Mesenchymal stem cell (in vitro differentiated cells and primary cell): Measurements from ENCODE around the gene ADAMTS17.

Experiments used
- DNase-seq: peaks from one replicate; pipeline ENCODE4 v3.0.0-alpha.2; 2013
- H2AFZ ChIP-seq: one replicate; pipeline ENCODE4 v1.6.1; 2013; ENCODE audit warnings: low read depth, mild to moderate bottlenecking, control low read depth, inconsistent platforms, low read length, moderate library complexity
- H2AK5ac ChIP-seq: 2 replicates; pipeline ENCODE4 v1.6.1; 2013; ENCODE audit warnings: low read length, moderate library complexity, mild to moderate bottlenecking, inconsistent platforms; ENCODE audit not compliant: severe bottlenecking
- H2BK120ac ChIP-seq: one replicate; pipeline ENCODE4 v1.6.1; 2013; ENCODE audit warnings: low read depth, mild to moderate bottlenecking, inconsistent platforms, low read length, moderate library complexity
- H2BK12ac ChIP-seq, 2 experiments: one replicate each; pipeline ENCODE4 v1.6.1; 2013; ENCODE audit warnings: inconsistent platforms in 2 of 2, low read length in 2 of 2, mild to moderate bottlenecking in 2 of 2, moderate library complexity in 2 of 2, control low read depth in 1 of 2
- H2BK15ac ChIP-seq: one replicate; pipeline ENCODE4 v1.6.1; 2013; ENCODE audit warnings: mild to moderate bottlenecking, low read depth, inconsistent platforms; ENCODE audit not compliant: poor library complexity, severe bottlenecking
- H2BK5ac ChIP-seq: 2 replicates; pipeline ENCODE4 v1.6.1; 2013; ENCODE audit warnings: low read depth, mild to moderate bottlenecking, low read length, control low read depth, inconsistent platforms; ENCODE audit not compliant: poor library complexity, severe bottlenecking
- H3K14ac ChIP-seq, 2 experiments: one replicate each; pipeline ENCODE4 v1.6.1; 2013; ENCODE audit warnings: inconsistent platforms in 2 of 2, low read length in 2 of 2, control low read depth in 1 of 2, mild to moderate bottlenecking in 1 of 2, moderate library complexity in 1 of 2
- H3K18ac ChIP-seq, 2 experiments: one replicate each; pipeline ENCODE4 v1.6.1; 2013; ENCODE audit warnings: inconsistent platforms in 2 of 2, low read length in 2 of 2, control low read depth in 1 of 2, low read depth in 1 of 2, mild to moderate bottlenecking in 1 of 2
- H3K23ac ChIP-seq, 2 experiments: one replicate each; pipeline ENCODE4 v1.6.1; 2013; ENCODE audit warnings: inconsistent platforms in 2 of 2, low read length in 2 of 2, mild to moderate bottlenecking in 2 of 2, moderate library complexity in 2 of 2, control low read depth in 1 of 2
- H3K27ac ChIP-seq: 2 replicates; pipeline ENCODE4 v1.5.1; 2013; ENCODE audit warnings: mild to moderate bottlenecking, moderate library complexity, low read length, control low read depth, inconsistent platforms; ENCODE audit not compliant: poor library complexity, severe bottlenecking
- H3K27me3 ChIP-seq, 2 experiments: 2 replicates each; pipeline versions ENCODE4 v1.6.1 to v1.7.0; 2013; ENCODE audit warnings: low read length in 2 of 2, mild to moderate bottlenecking in 2 of 2, moderate library complexity in 2 of 2, control low read depth in 1 of 2, inconsistent platforms in 1 of 2; ENCODE audit not compliant: control insufficient read depth in 1 of 2, insufficient read depth in 1 of 2
- H3K36me3 ChIP-seq, 2 experiments: 2 replicates each; pipeline versions ENCODE4 v1.6.1 to v1.7.0; 2013; ENCODE audit warnings: low read length in 2 of 2, control low read depth in 1 of 2, inconsistent platforms in 1 of 2, low read depth in 1 of 2, mild to moderate bottlenecking in 1 of 2; ENCODE audit not compliant: insufficient read depth in 2 of 2, control insufficient read depth in 1 of 2
- H3K4ac ChIP-seq, 2 experiments: one replicate each; pipeline ENCODE4 v1.6.1; 2013; ENCODE audit warnings: inconsistent platforms in 2 of 2, low read length in 2 of 2, mild to moderate bottlenecking in 2 of 2, moderate library complexity in 2 of 2, control low read depth in 1 of 2, low read depth in 1 of 2
- H3K4me1 ChIP-seq: 2 replicates; pipeline ENCODE4 v1.6.1; 2013; ENCODE audit warnings: low read depth, low read length, control low read depth; ENCODE audit not compliant: control insufficient read depth, insufficient read depth
- H3K4me2 ChIP-seq: 2 replicates; pipeline ENCODE4 v1.6.1; 2013; ENCODE audit warnings: low read length, mild to moderate bottlenecking, inconsistent platforms; ENCODE audit not compliant: poor library complexity, severe bottlenecking
- H3K4me3 ChIP-seq, 2 experiments: 2 replicates each; pipeline versions ENCODE4 v1.5.1 to v1.7.0; 2013; ENCODE audit warnings: low read length in 2 of 2, mild to moderate bottlenecking in 2 of 2, control low read depth in 1 of 2, low read depth in 1 of 2; ENCODE audit not compliant: insufficient read depth in 1 of 2
- H3K79me1 ChIP-seq: replicated peaks from 2 replicates; pipeline ENCODE4 v1.6.1; 2013; ENCODE audit warnings: mild to moderate bottlenecking, control low read depth, low read length, inconsistent platforms; ENCODE audit not compliant: poor library complexity, severe bottlenecking
- H3K9ac ChIP-seq: 2 replicates; pipeline ENCODE4 v1.7.0; 2013; ENCODE audit warnings: mild to moderate bottlenecking, low read length, moderate library complexity
- H3K9me3 ChIP-seq: 2 replicates; pipeline ENCODE4 v1.7.0; 2013; ENCODE audit warnings: mild to moderate bottlenecking, low read length; ENCODE audit not compliant: control insufficient read depth
- H4K8ac ChIP-seq: one replicate; pipeline ENCODE4 v1.6.1; 2013; ENCODE audit warnings: inconsistent platforms, mild to moderate bottlenecking, low read length, moderate library complexity
- H4K91ac ChIP-seq: one replicate; pipeline ENCODE4 v1.6.1; 2013; ENCODE audit warnings: mild to moderate bottlenecking, low read length, inconsistent platforms
- WGBS: methylation state at CpG from one replicate; pipeline ENCODE4 v1.1.7; 2013; ENCODE audit warnings: mixed read lengths; 5-methylcytosine and 5-hydroxymethylcytosine counted together

ADAMTS17 gene

GRCh38 chr15:99992611-99993231, 349.1 kb downstream of the ADAMTS17 start:
- Histone ChIP-seq H3K4me2 (no peak overlapping the region), H3K36me3 (no peaks in the 10 kb centered on the region), H3K79me1 (no peaks in the 10 kb centered on the region), H4K8ac (no peak overlapping the region), H3K23ac (no peak overlapping the region), H2BK15ac (no peak overlapping the region), H3K9ac (no peak overlapping the region), H2BK5ac (no peak overlapping the region), H2BK12ac (no peak overlapping the region), H3K27ac (no peak overlapping the region), H3K4me3 (no peak overlapping the region), H2AFZ (no peak overlapping the region), H3K9me3 (peaks cover 9% of the 10 kb centered on the region), H4K91ac (no peak overlapping the region), H3K27me3 (peaks cover 0 to 5% of the 10 kb centered on the region in 2 experiments), H2BK120ac (no peak overlapping the region), H3K14ac (no peak overlapping the region), H3K4ac (no peak overlapping the region), H3K18ac (no peak overlapping the region), H3K4me1 (peaks cover 2% of the 10 kb centered on the region), H2AK5ac (no peak overlapping the region)
- no peak for DNase-seq
- 92% methylated on average over 29 of the region's 29 CpGs for WGBS

- Histone ChIP-seq H3K4me2 (no peak overlapping the region), H3K9me3 (peaks cover 9% of the 10 kb centered on the region), H2BK120ac (no peak overlapping the region), H3K4ac (no peak overlapping the region), H3K4me3 (no peak overlapping the region), H3K27ac (no peak overlapping the region), H3K4me1 (peaks cover 2% of the 10 kb centered on the region), H2AFZ (no peak overlapping the region), H3K27me3 (peaks cover 0 to 3% of the 10 kb centered on the region in 2 experiments), H3K14ac (no peak overlapping the region), H3K23ac (no peak overlapping the region), H3K79me1 (no peaks in the 10 kb centered on the region), H4K8ac (no peak overlapping the region), H2BK12ac (no peak overlapping the region), H3K36me3 (no peaks in the 10 kb centered on the region), H2AK5ac (no peak overlapping the region), H3K9ac (no peak overlapping the region), H3K18ac (no peak overlapping the region), H4K91ac (peak overlapping the region; percentile 15), H2BK5ac (no peak overlapping the region), H2BK15ac (no peak overlapping the region)
- no peak for DNase-seq
- 95% methylated on average over 9 of the region's 9 CpGs for WGBS
Measured at GRCh38 chr15:99989095-99989494, 352.7 kb downstream of the ADAMTS17 start.

GRCh38 chr15:99987701-99988100, 354.1 kb downstream of the ADAMTS17 start:
- peaks cover 0 to 7% of the 10 kb centered on the region in 2 experiments for H3K27me3 ChIP-seq
- no peak overlapping the region for H3K23ac ChIP-seq
- no peak overlapping the region for H3K9ac ChIP-seq
- H2AK5ac ChIP-seq = no peak overlapping the region
- no peak overlapping the region for H3K14ac ChIP-seq
- no peak overlapping the region for H2BK12ac ChIP-seq
- no peaks in the 10 kb centered on the region for H3K36me3 ChIP-seq
- WGBS = 60% methylated on average over 2 of the region's 3 CpGs
- H3K27ac ChIP-seq = no peak overlapping the region
- no peak overlapping the region for H2AFZ ChIP-seq
- no peak overlapping the region for H4K91ac ChIP-seq
- H3K4me2 ChIP-seq = no peak overlapping the region
- no peak overlapping the region for H2BK5ac ChIP-seq
- H3K18ac ChIP-seq = no peak overlapping the region
- DNase-seq = no peak
- no peak overlapping the region for H3K4ac ChIP-seq
- peaks cover 9% of the 10 kb centered on the region for H3K9me3 ChIP-seq
- H4K8ac ChIP-seq = no peak overlapping the region
- no peaks in the 10 kb centered on the region for H3K79me1 ChIP-seq
- no peak overlapping the region for H2BK15ac ChIP-seq
- H2BK120ac ChIP-seq = no peak overlapping the region
- H3K4me1 ChIP-seq = peaks cover 13% of the 10 kb centered on the region
- no peak overlapping the region for H3K4me3 ChIP-seq

- no peak for DNase-seq
- Histone ChIP-seq H3K9me3 (peaks cover 9% of the 10 kb centered on the region), H3K36me3 (no peaks in the 10 kb centered on the region)
Measured at GRCh38 chr15:99987119-99987506, 354.7 kb downstream of the ADAMTS17 start.

More at GRCh38 chr15:99987119-99987506, 354.7 kb downstream of the ADAMTS17 start:
- Histone ChIP-seq H3K4ac (no peak overlapping the region), H2BK15ac (no peak overlapping the region), H4K91ac (peak overlapping the region; percentile 81), H3K14ac (no peak overlapping the region), H3K4me2 (no peak overlapping the region), H3K9ac (no peak overlapping the region), H3K4me1 (peaks cover 18% of the 10 kb centered on the region), H2AFZ (no peak overlapping the region), H3K18ac (no peak overlapping the region), H3K23ac (no peak overlapping the region), H2BK120ac (no peak overlapping the region), H3K27ac (no peak overlapping the region), H2AK5ac (no peak overlapping the region), H4K8ac (no peak overlapping the region), H3K4me3 (no peak overlapping the region), H3K79me1 (no peaks in the 10 kb centered on the region), H2BK12ac (no peak overlapping the region), H3K27me3 (peaks cover 0 to 13% of the 10 kb centered on the region in 2 experiments), H2BK5ac (no peak overlapping the region)
- WGBS = 93% methylated on average over 5 of the region's 5 CpGs
